Endothelial cell of umbilical vein (primary cell): Measurements from ENCODE around the gene GPR183. TPM values are rescaled to one million over a fixed set of nuclear protein-coding genes. Genes with fewer than 3 reads are reported as not detected.

Source experiments
- BruUV-seq: library from RNA; stranded (reverse); fragments of 400-500 nt; replicated peaks from 2 replicates; lab custom pipeline; 2021; lab: Mats Ljungman, UMichigan
- CTCF ChIA-PET: fragments of 300-600, 350-600 bp; sonication (Branson Sonifier 250); formaldehyde crosslinking; loops from one replicate; lab custom pipeline; 2021; ENCODE audit warnings: antibody characterized with exemption, inconsistent platforms; lab: Charles Lee
- POLR2A ChIA-PET: fragments of 300-600, 350-600 bp; sonication (Branson Sonifier 250); formaldehyde crosslinking; loops from one replicate; lab custom pipeline; 2021; ENCODE audit warnings: antibody characterized with exemption, inconsistent platforms; lab: Charles Lee
- DNase-seq: peaks from one replicate; pipeline ENCODE4 v3.0.0-alpha.2; 2011; ENCODE audit warnings: low read depth, low spot score
- FAIRE-seq: peaks from 2 replicates; lab custom pipeline; 2011; peaks lifted over from hg19 to GRCh38; lab: Jason Lieb, UNC
- H2AFZ ChIP-seq: 2 replicates; pipeline ENCODE4 v1.6.0; 2012; ENCODE audit warnings: low read depth, low read length, control low read depth, inconsistent platforms
- H3K27ac ChIP-seq: 2 replicates; pipeline ENCODE4 v1.5.1; 2011; ENCODE audit warnings: low read depth, mild to moderate bottlenecking, control low read depth, low read length, moderate library complexity; ENCODE audit not compliant: insufficient read depth
- H3K27me3 ChIP-seq, 2 experiments: 2 replicates each; pipeline versions ENCODE4 v1.6.0 to v1.6.1; 2011; ENCODE audit warnings: low read length in 2 of 2, mixed read lengths in 1 of 2; ENCODE audit not compliant: control insufficient read depth in 2 of 2, insufficient read depth in 2 of 2
- H3K36me3 ChIP-seq, 2 experiments: 2 replicates in 1 of 2; 3 replicates in 1 of 2; pipeline ENCODE4 v1.5.1; 2011; ENCODE audit warnings: low read length in 2 of 2, mild to moderate bottlenecking in 1 of 2, moderate library complexity in 1 of 2; ENCODE audit not compliant: control insufficient read depth in 2 of 2, insufficient read depth in 2 of 2; ENCODE audit errors: extremely low read depth in 1 of 2
- H3K4me1 ChIP-seq: 3 replicates; pipeline ENCODE4 v1.5.1; 2011; ENCODE audit warnings: mild to moderate bottlenecking, low read length; ENCODE audit not compliant: control insufficient read depth, insufficient read depth; ENCODE audit errors: extremely low read depth
- H3K4me2 ChIP-seq: 2 replicates; pipeline ENCODE4 v1.6.1; 2011; ENCODE audit warnings: low read length, control low read depth, mixed read lengths; ENCODE audit not compliant: insufficient read depth
- H3K4me3 ChIP-seq, 3 experiments: fragments of 200-600 bp in 1 of 3; sonication (generic), shearing (Covaris generic) in 1 of 3; replicated peaks in 1 of 3; 2 replicates each; pipeline ENCODE4 v1.5.1; 2011 to 2016; ENCODE audit warnings: control low read depth in 3 of 3, low read length in 3 of 3, mild to moderate bottlenecking in 2 of 3, inconsistent platforms in 1 of 3, low read depth in 1 of 3, moderate library complexity in 1 of 3; ENCODE audit not compliant: insufficient read depth in 1 of 3
- H3K79me2 ChIP-seq: 2 replicates; pipeline ENCODE4 v1.6.0; 2012; ENCODE audit warnings: low read length, inconsistent platforms; ENCODE audit not compliant: control insufficient read depth, insufficient read depth
- H3K9ac ChIP-seq: replicated peaks from 2 replicates; pipeline ENCODE3; 2011; ENCODE audit warnings: low read length, control low read depth; ENCODE audit not compliant: insufficient read depth; ENCODE audit errors: extremely low read depth
- H3K9me1 ChIP-seq: replicated peaks from 3 replicates; pipeline ENCODE4 v1.6.0; 2011; ENCODE audit warnings: mild to moderate bottlenecking, low read length; ENCODE audit not compliant: control insufficient read depth, insufficient read depth; ENCODE audit errors: extremely low read depth
- H3K9me3 ChIP-seq: replicated peaks from 2 replicates; pipeline ENCODE4 v1.5.1; 2012; ENCODE audit warnings: low read length, inconsistent platforms; ENCODE audit not compliant: control insufficient read depth, insufficient read depth
- H4K20me1 ChIP-seq: replicated peaks from 2 replicates; pipeline ENCODE3; 2011; ENCODE audit warnings: mild to moderate bottlenecking, low read length; ENCODE audit not compliant: control insufficient read depth, insufficient read depth; ENCODE audit errors: extremely low read depth
- EZH2 ChIP-seq: IDR thresholded peaks from 2 replicates; pipeline ENCODE4 v1.6.1; 2012; ENCODE audit warnings: borderline replicate concordance, low read depth, mild to moderate bottlenecking, moderate library complexity, low read length, inconsistent platforms; ENCODE audit not compliant: severe bottlenecking
- FOS ChIP-seq: IDR thresholded peaks from 2 replicates; pipeline ENCODE4 v1.6.1; 2011; ENCODE audit warnings: mild to moderate bottlenecking, low read length, moderate library complexity, borderline replicate concordance; ENCODE audit not compliant: insufficient read depth
- GATA2 ChIP-seq: IDR thresholded peaks from 2 replicates; pipeline ENCODE4 v1.7.0; 2011; ENCODE audit warnings: low read depth, mild to moderate bottlenecking, moderate library complexity, mixed read lengths, low read length; ENCODE audit not compliant: insufficient read length, insufficient read depth
- JUN ChIP-seq: IDR thresholded peaks from 2 replicates; pipeline ENCODE4 v1.6.1; 2011; ENCODE audit warnings: borderline replicate concordance, low read depth; ENCODE audit not compliant: insufficient read length, insufficient read depth
- MYC ChIP-seq: IDR thresholded peaks from one replicate; pipeline ENCODE4 v1.6.1; 2011; ENCODE audit warnings: mild to moderate bottlenecking, low read depth, low read length
- POLR2A ChIP-seq: IDR thresholded peaks from 2 replicates; pipeline ENCODE4 v1.6.1; 2012; ENCODE audit warnings: low read depth, mild to moderate bottlenecking, control low read depth, low read length
- POLR2AphosphoS5 ChIP-seq: IDR thresholded peaks from 2 replicates; pipeline ENCODE4 v1.6.1; 2012; ENCODE audit warnings: low read depth, mild to moderate bottlenecking, control low read depth, low read length, moderate library complexity; ENCODE audit not compliant: insufficient read depth
- dilution Hi-C: fragments of 300-500 bp; cut with MboI; formaldehyde crosslinking; loops from one replicate; pipeline ENCODE4 v1.15.0; 2019; ENCODE audit warnings: low sequenced_read_pairs; ENCODE audit not compliant: extremely low pct_ligation_motif_present
- intact Hi-C: fragments of 100-400 bp; cut with micrococcal nuclease; formaldehyde crosslinking; loops from one replicate; pipeline ENCODE4 v1.10.0; 2022
- polyA plus RNA-seq, 4 experiments: library from polyadenylated mRNA; depleted of rRNA in 3 of 4; stranded (reverse) in 3 of 4; unstranded in 1 of 4; fragments of >200 nt; gene quantifications; 2 replicates each; pipeline versions ENCODE4 v1.2.1 to v1.2.3, GENCODE V29; 2011 to 2012; ENCODE audit warnings: missing spikeins in 1 of 4
- total RNA-seq: library from RNA; stranded (reverse); gene quantifications from 2 replicates; pipeline ENCODE4 v1.2.3, GENCODE V29; 2021
- TF ChIP-seq, protein P1 (sequence below), 2 donors: IDR thresholded peaks; 1 replicate in 1 of 2; 2 replicates in 1 of 2; pipeline ENCODE4 v1.5.1; 2011; ENCODE audit warnings: low read length in 2 of 2, mild to moderate bottlenecking in 2 of 2, moderate library complexity in 2 of 2, control low read depth in 1 of 2, inconsistent platforms in 1 of 2, low read depth in 1 of 2; ENCODE audit not compliant: insufficient read depth in 1 of 2; ENCODE audit errors: extremely low read depth in 1 of 2
- TF ChIP-seq, protein P2 (sequence below): IDR thresholded peaks from 2 replicates; pipeline ENCODE4 v1.6.1; 2011; ENCODE audit not compliant: insufficient read depth, insufficient read length

The GPR183 gene
- total and polyA plus RNA-seq, 2 donors (not counting 3 experiments of a cell fraction or from before 2014, with no cell fraction given), result 0.23 TPM; not detected in 1

DNA sequence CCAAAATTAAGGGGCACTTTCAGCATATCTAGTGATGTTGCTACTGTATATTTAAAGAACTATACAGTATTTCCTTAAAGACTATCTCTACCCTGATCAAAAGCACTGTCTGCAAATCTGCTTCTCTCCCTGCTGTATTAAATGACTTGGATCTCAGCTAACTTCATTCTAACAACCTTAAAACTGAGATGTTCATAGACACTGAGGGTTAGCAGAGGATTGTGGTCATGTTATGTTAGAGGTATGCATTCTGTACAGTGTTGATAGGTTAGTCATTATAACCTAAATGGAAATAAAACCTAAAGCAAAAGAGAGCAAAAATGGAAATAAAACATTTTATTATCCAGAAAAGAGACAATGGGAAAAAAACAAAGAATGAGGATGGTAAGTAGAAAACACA is 9.9 kb downstream of the GPR183 start:
- no peak overlapping the region for H2AFZ ChIP-seq
- H3K79me2 ChIP-seq, result no peaks in the 10 kb centered on the region
- no peak for DNase-seq
- H3K4me2 ChIP-seq, result no peak overlapping the region
- H3K9me3 ChIP-seq, result no peaks in the 10 kb centered on the region
- no TSS peak for BruUV-seq
- ChIA-PET POLR2A (no interaction called here), CTCF (interaction anchor here (1.3 to 2.7 kb wide), 3 partner anchors 27 to 38 kb away, joined by 3 to 15 read pairs (median 4); no protein-coding TSS in a partner anchor)
- TF ChIP-seq POLR2A, result no peak
- TF ChIP-seq EZH2, result no peak
- no peak for TF ChIP-seq FOS
- no peak for TF ChIP-seq JUN
- no peak for TF ChIP-seq MYC
- TF ChIP-seq, protein P1, sequence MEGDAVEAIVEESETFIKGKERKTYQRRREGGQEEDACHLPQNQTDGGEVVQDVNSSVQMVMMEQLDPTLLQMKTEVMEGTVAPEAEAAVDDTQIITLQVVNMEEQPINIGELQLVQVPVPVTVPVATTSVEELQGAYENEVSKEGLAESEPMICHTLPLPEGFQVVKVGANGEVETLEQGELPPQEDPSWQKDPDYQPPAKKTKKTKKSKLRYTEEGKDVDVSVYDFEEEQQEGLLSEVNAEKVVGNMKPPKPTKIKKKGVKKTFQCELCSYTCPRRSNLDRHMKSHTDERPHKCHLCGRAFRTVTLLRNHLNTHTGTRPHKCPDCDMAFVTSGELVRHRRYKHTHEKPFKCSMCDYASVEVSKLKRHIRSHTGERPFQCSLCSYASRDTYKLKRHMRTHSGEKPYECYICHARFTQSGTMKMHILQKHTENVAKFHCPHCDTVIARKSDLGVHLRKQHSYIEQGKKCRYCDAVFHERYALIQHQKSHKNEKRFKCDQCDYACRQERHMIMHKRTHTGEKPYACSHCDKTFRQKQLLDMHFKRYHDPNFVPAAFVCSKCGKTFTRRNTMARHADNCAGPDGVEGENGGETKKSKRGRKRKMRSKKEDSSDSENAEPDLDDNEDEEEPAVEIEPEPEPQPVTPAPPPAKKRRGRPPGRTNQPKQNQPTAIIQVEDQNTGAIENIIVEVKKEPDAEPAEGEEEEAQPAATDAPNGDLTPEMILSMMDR (IDR thresholded peaks at IDR 0.05; ENCODE audit: extremely low read depth in 1 of 2, insufficient read depth in 1 of 2, low read depth in 1 of 2, low read length in 2 of 2), result no peak
- TF ChIP-seq POLR2AphosphoS5, result no peak
- TF ChIP-seq, protein P2, sequence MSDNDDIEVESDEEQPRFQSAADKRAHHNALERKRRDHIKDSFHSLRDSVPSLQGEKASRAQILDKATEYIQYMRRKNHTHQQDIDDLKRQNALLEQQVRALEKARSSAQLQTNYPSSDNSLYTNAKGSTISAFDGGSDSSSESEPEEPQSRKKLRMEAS, result no peak
- no peak for TF ChIP-seq GATA2
- H3K27ac ChIP-seq, result no peak overlapping the region
- no peak overlapping the region for H3K9ac ChIP-seq
- intact Hi-C loops (no loop called here), dilution Hi-C loops (no loop called here)
- H4K20me1 ChIP-seq, result no peaks in the 10 kb centered on the region
- H3K4me1 ChIP-seq, result no peaks in the 10 kb centered on the region
- FAIRE-seq, result no peak
- H3K27me3 ChIP-seq, result no peaks in the 10 kb centered on the region
- no peak overlapping the region for H3K4me3 ChIP-seq
- no peaks in the 10 kb centered on the region for H3K9me1 ChIP-seq
- no peaks in the 10 kb centered on the region for H3K36me3 ChIP-seq
